CD1c-positive myeloid dendritic cell (primary cell): Measurements from ENCODE around the gene SH2D4B.

Source experiments
- DNase-seq: peaks from one replicate; pipeline ENCODE4 v3.0.0-alpha.2; 2016; ENCODE audit errors: extremely low spot score

Gene SH2D4B

GRCh38 chr10:80686734-80687475 is 149.2 kb downstream of the SH2D4B start:
- no peak for DNase-seq

DNA sequence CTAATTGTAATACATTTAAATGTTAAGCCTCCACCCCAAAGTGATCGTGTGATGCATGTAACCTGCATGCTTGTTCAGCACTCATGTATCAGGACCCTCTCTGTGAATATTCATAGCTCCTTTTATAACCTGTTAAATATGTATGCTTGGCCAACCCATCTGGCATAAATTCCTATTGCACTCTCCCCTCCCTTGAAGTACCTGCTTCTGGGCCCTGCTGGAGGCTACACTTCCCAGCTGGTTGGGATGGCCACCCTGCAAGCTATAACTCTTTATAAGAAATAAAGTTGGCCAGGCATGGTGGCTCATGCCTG is 149.7 kb downstream of the SH2D4B start:
- no peak for DNase-seq

- DNase-seq = no peak
Measured at GRCh38 chr10:80690434-80690833, 152.7 kb downstream of the SH2D4B start.

DNA sequence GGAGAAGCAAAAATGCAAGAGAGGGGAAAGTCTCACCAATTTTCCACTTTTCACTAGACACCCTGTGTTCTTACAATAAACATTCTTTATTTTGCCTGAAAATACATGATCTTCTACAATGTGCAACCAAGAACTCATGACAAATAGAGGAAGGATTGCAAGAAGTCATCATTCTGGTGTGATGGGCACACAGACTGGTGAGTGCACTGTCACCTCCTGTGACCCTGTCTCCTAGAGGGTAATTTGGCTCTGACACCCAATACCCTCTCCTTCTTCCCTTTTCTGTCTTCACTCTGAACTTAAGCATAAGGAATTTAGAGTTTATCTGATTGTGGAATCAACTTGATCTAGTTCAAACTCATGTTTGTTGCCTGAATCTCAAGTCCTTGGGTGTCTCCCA is 153.7 kb downstream of the SH2D4B start:
- DNase-seq = no peak

GRCh38 chr10:80693565-80693964 is 155.9 kb downstream of the SH2D4B start:
- DNase-seq = no peak

- no peak for DNase-seq
Measured at GRCh38 chr10:80694930-80695329, 157.2 kb downstream of the SH2D4B start.
